K562 (cell line): ENCODE results near the gene ACTN4. TPM values are rescaled to one million over a fixed set of nuclear protein-coding genes. Genes with fewer than 3 reads are reported as not detected.
"Not testable (repeated sequence)": the region's sequence is repeated elsewhere in the genome, so short reads cannot be mapped to it uniquely, and the experiment has no call there.

Source experiments
- ATAC-seq: fragments of 200-7000 bp; cut with Tn5 transposase; 3 replicates; pipeline ENCODE4 v1.9.1; 2020; ENCODE audit warnings: moderate library complexity
- BruUV-seq: library from RNA; stranded (reverse); fragments of 400-500 nt; replicated peaks from 2 replicates; lab custom pipeline; 2021; lab: Mats Ljungman, UMichigan
- CTCF ChIA-PET: fragments of 300-600 bp; formaldehyde crosslinking; extraction: SDS; loops from one replicate; lab custom pipeline; 2021; ENCODE audit warnings: low intra/inter-chr PET ratio; lab: Yijun Ruan, JAX
- POLR2A ChIA-PET: fragments of 300-600, 350-650 bp; sonication (Branson Sonifier 250); formaldehyde crosslinking; extraction: SDS; loops from one replicate; lab custom pipeline; 2021; ENCODE audit warnings: antibody characterized with exemption, inconsistent platforms; lab: Yijun Ruan, JAX
- DNase-seq, 4 experiments: peaks; one replicate each; pipeline versions ENCODE4 v3.0.0 to v3.0.0-alpha.2; 2011 to 2018; ENCODE audit warnings: low spot score in 3 of 4, mixed read lengths in 3 of 4; ENCODE audit errors: extremely low read depth in 1 of 4
- FAIRE-seq: peaks from 2 replicates; lab custom pipeline; 2011; peaks lifted over from hg19 to GRCh38; lab: Jason Lieb, UNC
- H2AFZ ChIP-seq: 2 replicates; pipeline ENCODE4 v1.6.0; 2011; ENCODE audit warnings: low read depth, low read length, control low read depth, inconsistent platforms
- H3K27ac ChIP-seq: fragments of 200-600 bp; 3 replicates; pipeline ENCODE4 v1.8.0; 2011; ENCODE audit warnings: low read depth, mild to moderate bottlenecking, control low read depth, inconsistent platforms, low read length, moderate library complexity, mixed read lengths; ENCODE audit errors: extremely low read depth
- H3K27me3 ChIP-seq, 2 experiments: fragments of 300-600 bp in 1 of 2; 2 replicates in 1 of 2; 3 replicates in 1 of 2; pipeline versions ENCODE4 v1.6.0 to v1.8.0; 2011; ENCODE audit warnings: inconsistent platforms in 2 of 2, low read length in 2 of 2, mild to moderate bottlenecking in 1 of 2, mixed read lengths in 1 of 2, moderate library complexity in 1 of 2; ENCODE audit not compliant: control insufficient read depth in 2 of 2, insufficient read depth in 2 of 2
- H3K36me3 ChIP-seq: fragments of 300-600 bp; 3 replicates; pipeline ENCODE4 v1.8.0; 2011; ENCODE audit warnings: mild to moderate bottlenecking, low read length, inconsistent platforms; ENCODE audit not compliant: control insufficient read depth, insufficient read depth
- H3K4me1 ChIP-seq, 2 experiments: fragments of 200-600 bp in 1 of 2; replicated peaks in 1 of 2; 2 replicates in 1 of 2; 3 replicates in 1 of 2; pipeline versions ENCODE4 v1.5.1 to v1.8.0; 2011; ENCODE audit warnings: inconsistent platforms in 2 of 2, low read length in 2 of 2, mild to moderate bottlenecking in 1 of 2, mixed read lengths in 1 of 2, moderate library complexity in 1 of 2; ENCODE audit not compliant: control insufficient read depth in 2 of 2, insufficient read depth in 2 of 2
- H3K4me2 ChIP-seq: 2 replicates; pipeline ENCODE4 v1.6.1; 2011; ENCODE audit warnings: low read length, control low read depth, inconsistent platforms, mixed read lengths; ENCODE audit not compliant: insufficient read depth
- H3K4me3 ChIP-seq: fragments of 200-600 bp; sonication (generic), shearing (Covaris generic); 2 replicates; pipeline ENCODE4 v1.5.1; 2016; ENCODE audit warnings: control low read depth, inconsistent platforms
- H3K79me2 ChIP-seq: fragments of 200-600 bp; 3 replicates; pipeline ENCODE4 v1.8.0; 2011; ENCODE audit warnings: low read length, inconsistent platforms; ENCODE audit not compliant: control insufficient read depth, insufficient read depth
- H3K9ac ChIP-seq, 2 experiments: 2 replicates each; pipeline versions ENCODE4 v1.6.0 to v1.6.1; 2011; ENCODE audit warnings: low read depth in 2 of 2, low read length in 2 of 2, control low read depth in 1 of 2, inconsistent platforms in 1 of 2, mild to moderate bottlenecking in 1 of 2, mixed read lengths in 1 of 2; ENCODE audit not compliant: insufficient read depth in 1 of 2
- H3K9me1 ChIP-seq: one replicate; pipeline ENCODE4 v1.6.0; 2011; ENCODE audit warnings: inconsistent platforms, mild to moderate bottlenecking, low read length, moderate library complexity; ENCODE audit not compliant: control insufficient read depth, insufficient read depth
- H3K9me3 ChIP-seq: replicated peaks from 2 replicates; pipeline ENCODE4 v1.5.1; 2011; ENCODE audit warnings: low read depth, low read length, inconsistent platforms; ENCODE audit not compliant: control insufficient read depth, insufficient read depth
- H4K20me1 ChIP-seq: replicated peaks from 2 replicates; pipeline ENCODE4 v1.6.1; 2011; ENCODE audit warnings: low read length, inconsistent platforms, mixed read lengths; ENCODE audit not compliant: control insufficient read depth, insufficient read depth
- ARID1B ChIP-seq: fragments of 450-650 bp; IDR thresholded peaks from 2 replicates; pipeline ENCODE4 v1.6.1; 2016; ENCODE audit warnings: antibody characterized with exemption, mild to moderate bottlenecking, inconsistent platforms
- MEIS2 ChIP-seq: fragments of 450-650 bp; IDR thresholded peaks from 2 replicates; pipeline ENCODE4 v1.6.1; 2014; ENCODE audit warnings: mild to moderate bottlenecking; ENCODE audit not compliant: partially characterized antibody
- SMARCA4 ChIP-seq: fragments of 450-650 bp; IDR thresholded peaks from 2 replicates; pipeline ENCODE4 v1.6.1; 2016
- WGBS: fragments of 100-300 bp; shearing (Covaris generic); methylation state at CpG from one replicate; pipeline ENCODE4 v1.1.6; 2016; ENCODE audit warnings: low coverage, mixed read lengths; ENCODE audit not compliant: insufficient coverage; ENCODE audit errors: missing lambda C conversion rate; 5-methylcytosine and 5-hydroxymethylcytosine counted together
- in situ Hi-C: fragments of 300-500 bp; cut with MboI; formaldehyde crosslinking; loops from 4 replicates; pipeline ENCODE4 v1.15.0; 2018; ENCODE audit warnings: inconsistent platforms, mixed read lengths
- intact Hi-C: fragments of 100-400 bp; cut with micrococcal nuclease; formaldehyde crosslinking; loops from 2 replicates; pipeline ENCODE4 v1.14.2; 2022
- polyA plus RNA-seq, 8 experiments: library from polyadenylated mRNA; depleted of rRNA in 4 of 8; stranded (reverse) in 5 of 8; unstranded in 3 of 8; fragments of >200 nt; fragmentation: Nextera tagmentation in 2 of 8; fragmentation: Illumina TruSeq in 1 of 8; extraction: Ambion mirVana in 2 of 8; extraction: Trizol in 1 of 8; gene quantifications; 2 replicates each; pipeline versions ENCODE4 v1.2.1 to v1.2.3, GENCODE V29; 2011 to 2014; ENCODE audit warnings: inconsistent platforms in 1 of 8, missing spikeins in 1 of 8
- total RNA-seq, 7 experiments: library from RNA; depleted of rRNA in 6 of 7; stranded (reverse); fragments of >200 nt in 6 of 7; fragmentation: Illumina TruSeq in 2 of 7; extraction: Trizol in 2 of 7; gene quantifications; 2 replicates each; pipeline versions ENCODE4 v1.2.1 to v1.2.3, GENCODE V29; 2011 to 2021; ENCODE audit warnings: low replicate concordance in 1 of 7
- TF ChIP-seq, protein P1 (sequence below): sonication (generic); IDR thresholded peaks from 2 replicates; pipeline ENCODE4 v1.6.1; 2016
- TF ChIP-seq, protein P2 (sequence below): fragments of 450-650 bp; IDR thresholded peaks from 2 replicates; pipeline ENCODE4 v1.6.1; 2017; ENCODE audit warnings: antibody characterized with exemption, mild to moderate bottlenecking
- TF ChIP-seq, protein P3 (sequence below): fragments of 450-650 bp; IDR thresholded peaks from 2 replicates; pipeline ENCODE4 v1.6.1; 2016

ACTN4 gene
- total and polyA plus RNA-seq, 9 of the 15 experiments (the other 6 are each of a cell fraction or from before 2014, with no cell fraction given): 3.1 to 385 (median 125) TPM

DNA sequence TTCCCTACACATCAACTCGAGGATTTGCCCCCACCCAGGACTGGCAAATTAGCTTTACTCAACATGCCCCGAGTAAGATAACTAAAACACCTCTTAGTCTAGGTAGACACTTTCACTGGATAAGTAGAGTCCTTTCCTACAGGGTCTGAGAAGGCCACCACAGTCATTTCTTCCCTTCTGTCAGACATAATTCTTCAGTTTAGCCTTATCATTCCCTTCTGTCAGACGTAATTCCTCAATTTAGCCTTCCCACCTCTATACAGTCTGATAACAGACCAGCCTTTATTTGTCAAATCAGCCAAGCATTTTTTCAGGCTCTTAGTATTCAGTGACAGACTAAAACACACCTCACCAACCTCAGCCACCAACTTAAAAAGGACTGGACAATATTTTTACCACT lies 106.3 kb downstream of the ACTN4 start:
- BruUV-seq, H3K36me3 ChIP-seq, H3K9me3 ChIP-seq, CTCF ChIA-PET, H3K9me1 ChIP-seq, intact Hi-C loops, H3K79me2 ChIP-seq, H4K20me1 ChIP-seq, DNase-seq, FAIRE-seq, H3K27me3 ChIP-seq, H3K9ac ChIP-seq, H3K4me3 ChIP-seq, H3K27ac ChIP-seq, in situ Hi-C loops, POLR2A ChIA-PET, H3K4me2 ChIP-seq, ATAC-seq: not testable (repeated sequence)
- TF ChIP-seq, protein P1, sequence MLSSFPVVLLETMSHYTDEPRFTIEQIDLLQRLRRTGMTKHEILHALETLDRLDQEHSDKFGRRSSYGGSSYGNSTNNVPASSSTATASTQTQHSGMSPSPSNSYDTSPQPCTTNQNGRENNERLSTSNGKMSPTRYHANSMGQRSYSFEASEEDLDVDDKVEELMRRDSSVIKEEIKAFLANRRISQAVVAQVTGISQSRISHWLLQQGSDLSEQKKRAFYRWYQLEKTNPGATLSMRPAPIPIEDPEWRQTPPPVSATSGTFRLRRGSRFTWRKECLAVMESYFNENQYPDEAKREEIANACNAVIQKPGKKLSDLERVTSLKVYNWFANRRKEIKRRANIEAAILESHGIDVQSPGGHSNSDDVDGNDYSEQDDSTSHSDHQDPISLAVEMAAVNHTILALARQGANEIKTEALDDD: peak; percentile 39; the same call in 1 of the 2 replicates
- 0 out of 2 replicates have a peak, but pooled peaks have one; percentile 9 for TF ChIP-seq SMARCA4
- TF ChIP-seq ARID1B: peak; percentile 44; the same call in 1 of the 2 replicates
- TF ChIP-seq MEIS2: peak; percentile 66
- TF ChIP-seq, protein P2, sequence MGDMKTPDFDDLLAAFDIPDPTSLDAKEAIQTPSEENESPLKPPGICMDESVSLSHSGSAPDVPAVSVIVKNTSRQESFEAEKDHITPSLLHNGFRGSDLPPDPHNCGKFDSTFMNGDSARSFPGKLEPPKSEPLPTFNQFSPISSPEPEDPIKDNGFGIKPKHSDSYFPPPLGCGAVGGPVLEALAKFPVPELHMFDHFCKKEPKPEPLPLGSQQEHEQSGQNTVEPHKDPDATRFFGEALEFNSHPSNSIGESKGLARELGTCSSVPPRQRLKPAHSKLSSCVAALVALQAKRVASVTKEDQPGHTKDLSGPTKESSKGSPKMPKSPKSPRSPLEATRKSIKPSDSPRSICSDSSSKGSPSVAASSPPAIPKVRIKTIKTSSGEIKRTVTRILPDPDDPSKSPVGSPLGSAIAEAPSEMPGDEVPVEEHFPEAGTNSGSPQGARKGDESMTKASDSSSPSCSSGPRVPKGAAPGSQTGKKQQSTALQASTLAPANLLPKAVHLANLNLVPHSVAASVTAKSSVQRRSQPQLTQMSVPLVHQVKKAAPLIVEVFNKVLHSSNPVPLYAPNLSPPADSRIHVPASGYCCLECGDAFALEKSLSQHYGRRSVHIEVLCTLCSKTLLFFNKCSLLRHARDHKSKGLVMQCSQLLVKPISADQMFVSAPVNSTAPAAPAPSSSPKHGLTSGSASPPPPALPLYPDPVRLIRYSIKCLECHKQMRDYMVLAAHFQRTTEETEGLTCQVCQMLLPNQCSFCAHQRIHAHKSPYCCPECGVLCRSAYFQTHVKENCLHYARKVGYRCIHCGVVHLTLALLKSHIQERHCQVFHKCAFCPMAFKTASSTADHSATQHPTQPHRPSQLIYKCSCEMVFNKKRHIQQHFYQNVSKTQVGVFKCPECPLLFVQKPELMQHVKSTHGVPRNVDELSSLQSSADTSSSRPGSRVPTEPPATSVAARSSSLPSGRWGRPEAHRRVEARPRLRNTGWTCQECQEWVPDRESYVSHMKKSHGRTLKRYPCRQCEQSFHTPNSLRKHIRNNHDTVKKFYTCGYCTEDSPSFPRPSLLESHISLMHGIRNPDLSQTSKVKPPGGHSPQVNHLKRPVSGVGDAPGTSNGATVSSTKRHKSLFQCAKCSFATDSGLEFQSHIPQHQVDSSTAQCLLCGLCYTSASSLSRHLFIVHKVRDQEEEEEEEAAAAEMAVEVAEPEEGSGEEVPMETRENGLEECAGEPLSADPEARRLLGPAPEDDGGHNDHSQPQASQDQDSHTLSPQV: peak; percentile 41; the same call in 1 of the 2 replicates
- TF ChIP-seq, protein P3, sequence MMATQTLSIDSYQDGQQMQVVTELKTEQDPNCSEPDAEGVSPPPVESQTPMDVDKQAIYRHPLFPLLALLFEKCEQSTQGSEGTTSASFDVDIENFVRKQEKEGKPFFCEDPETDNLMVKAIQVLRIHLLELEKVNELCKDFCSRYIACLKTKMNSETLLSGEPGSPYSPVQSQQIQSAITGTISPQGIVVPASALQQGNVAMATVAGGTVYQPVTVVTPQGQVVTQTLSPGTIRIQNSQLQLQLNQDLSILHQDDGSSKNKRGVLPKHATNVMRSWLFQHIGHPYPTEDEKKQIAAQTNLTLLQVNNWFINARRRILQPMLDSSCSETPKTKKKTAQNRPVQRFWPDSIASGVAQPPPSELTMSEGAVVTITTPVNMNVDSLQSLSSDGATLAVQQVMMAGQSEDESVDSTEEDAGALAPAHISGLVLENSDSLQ: peak; percentile 71
- Histone ChIP-seq H2AFZ (peak overlapping the region; percentile 66), H3K4me1 (peaks cover 0 to 14% of the 10 kb centered on the region in 2 experiments; a peak in 3 of 5 replicates)
- WGBS: 9% methylated on average over 3 of the region's 3 CpGs
